Hematopoietic multipotent progenitor cell treated with erythropoietin and hydrocortisone succinate and interleukin-3 and kit ligand, for 4 days (in vitro differentiated cells): ENCODE data around the gene IGF2R.

Experiments
- DNase-seq: peaks from one replicate; pipeline ENCODE4 v3.0.0-alpha.2; 2015

Gene IGF2R

GRCh38 chr6:160050022-160050421 is 81.1 kb downstream of the IGF2R start:
- DNase-seq = no peak

GRCh38 chr6:160051390-160051789 is 82.5 kb downstream of the IGF2R start:
- peak; percentile 88 for DNase-seq

GRCh38 chr6:160054271-160054670 is 85.4 kb downstream of the IGF2R start:
- DNase-seq = no peak

GRCh38 chr6:160054913-160055312 is 86.0 kb downstream of the IGF2R start:
- no peak for DNase-seq

GRCh38 chr6:160055378-160055777 is 86.5 kb downstream of the IGF2R start:
- DNase-seq = no peak

- DNase-seq = no peak
Observed at GRCh38 chr6:160055813-160056212, 86.9 kb downstream of the IGF2R start.

GRCh38 chr6:160057080-160057479 is 88.2 kb downstream of the IGF2R start:
- no peak for DNase-seq

GRCh38 chr6:160058603-160059215 is 89.8 kb downstream of the IGF2R start:
- no peak for DNase-seq

GRCh38 chr6:160060221-160060620 is 91.3 kb downstream of the IGF2R start:
- DNase-seq = no peak

GRCh38 chr6:160060920-160061447 is 92.1 kb downstream of the IGF2R start:
- DNase-seq = no peak

- no peak for DNase-seq
Observed at GRCh38 chr6:160063771-160064413, 95.0 kb downstream of the IGF2R start.

- DNase-seq = no peak
Observed at GRCh38 chr6:160065200-160065599, 96.3 kb downstream of the IGF2R start.

- no peak for DNase-seq
Observed at GRCh38 chr6:160067564-160067963, 98.7 kb downstream of the IGF2R start.

- DNase-seq = no peak
Observed at GRCh38 chr6:160068346-160068745, 99.5 kb downstream of the IGF2R start.

- DNase-seq = peak; percentile 16
Observed at GRCh38 chr6:160069050-160069454, 100.2 kb downstream of the IGF2R start.

GRCh38 chr6:160069459-160069858 is 100.6 kb downstream of the IGF2R start:
- DNase-seq = no peak

- DNase-seq = no peak
Observed at GRCh38 chr6:160070427-160070826, 101.5 kb downstream of the IGF2R start.

- no peak for DNase-seq
Observed at GRCh38 chr6:160070831-160071230, 101.9 kb downstream of the IGF2R start.

GRCh38 chr6:160071805-160072690 is 103.2 kb downstream of the IGF2R start:
- peak; percentile 51 for DNase-seq

- DNase-seq = no peak
Observed at GRCh38 chr6:160073272-160073671, 104.4 kb downstream of the IGF2R start.

- no peak for DNase-seq
Observed at GRCh38 chr6:160076009-160076408, 107.1 kb downstream of the IGF2R start.

GRCh38 chr6:160077024-160077423 is 108.1 kb downstream of the IGF2R start:
- DNase-seq = no peak

- DNase-seq = no peak
Observed at GRCh38 chr6:160077526-160077925, 108.6 kb downstream of the IGF2R start.
